ENCODE measurements around the gene CFAP54.
"Not testable (repeated sequence)": the region's sequence is repeated elsewhere in the genome, so short reads cannot be mapped to it uniquely, and the experiment has no call there.

The CFAP54 gene

GRCh38 chr12:96478011-96478410, 11.4 kb upstream of the CFAP54 start:
- no peak for DNase-seq (ENCODE audit: low spot score)

DNA sequence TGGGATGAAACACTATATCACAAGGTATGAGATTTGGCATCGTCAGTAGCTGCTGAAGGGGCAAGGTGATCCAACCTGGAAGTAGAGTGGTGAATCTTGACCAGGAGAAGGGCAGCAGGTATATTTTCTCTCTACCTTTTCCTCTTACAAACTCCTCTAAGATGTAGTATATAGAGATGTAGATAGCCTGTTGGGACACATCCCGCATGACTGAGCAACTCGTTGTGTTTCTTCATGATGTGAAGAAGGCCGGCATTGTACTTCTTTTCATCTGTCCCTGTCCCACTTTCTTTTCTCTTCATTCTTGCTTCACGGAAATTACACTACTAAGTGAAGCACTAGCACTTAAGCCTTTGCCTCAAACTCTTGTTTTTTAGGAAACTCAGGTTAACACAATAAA, 7.3 kb upstream of the CFAP54 start:
- DNase-seq (ENCODE audit: low spot score) = no peak

GRCh38 chr12:96483116-96483515, 6.3 kb upstream of the CFAP54 start:
- DNase-seq (ENCODE audit: low spot score) = no peak

GRCh38 chr12:96486751-96487613, 2.4 kb upstream of the CFAP54 start:
- DNase-seq (ENCODE audit: low spot score) = no peak

DNA sequence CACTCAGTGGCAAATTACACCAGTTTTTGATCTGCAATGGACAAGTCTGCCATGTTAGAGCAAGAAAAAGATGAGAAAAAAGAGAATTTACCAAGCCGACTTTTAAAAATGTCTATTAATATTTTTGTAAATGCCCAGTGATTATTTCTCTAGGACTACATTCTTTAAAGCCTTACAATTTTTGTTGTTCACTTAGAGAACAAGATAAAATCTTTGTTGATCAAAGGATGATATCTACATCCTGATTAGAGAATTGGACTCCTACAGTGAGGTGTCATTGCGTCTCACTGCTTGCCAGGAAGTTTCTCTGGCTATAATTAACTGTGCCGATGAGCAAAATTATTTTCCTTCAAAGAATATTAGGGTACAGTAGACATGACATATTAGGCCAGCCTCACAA, 1.7 kb upstream of the CFAP54 start:
- no peak for DNase-seq (ENCODE audit: low spot score)

DNA sequence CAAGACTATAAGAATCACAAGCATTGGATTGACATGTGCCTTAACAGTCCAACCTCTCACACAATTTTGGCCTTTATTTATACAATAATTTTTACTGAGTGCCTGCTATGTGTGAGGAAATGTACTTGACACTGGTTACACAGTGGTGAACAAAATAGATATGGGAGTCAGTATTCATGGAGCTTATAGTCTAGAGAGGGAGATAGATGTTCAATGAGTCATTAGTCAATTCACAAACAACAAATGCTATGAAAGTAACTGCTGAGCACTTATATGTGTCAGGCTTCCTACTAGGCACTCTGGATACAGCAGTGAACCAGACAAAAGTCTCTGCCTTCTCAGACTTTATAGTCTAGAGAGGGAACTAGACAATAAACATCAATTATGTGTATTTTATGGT, 3.7 kb downstream of the CFAP54 start:
- no peak for DNase-seq (ENCODE audit: low spot score)

DNA sequence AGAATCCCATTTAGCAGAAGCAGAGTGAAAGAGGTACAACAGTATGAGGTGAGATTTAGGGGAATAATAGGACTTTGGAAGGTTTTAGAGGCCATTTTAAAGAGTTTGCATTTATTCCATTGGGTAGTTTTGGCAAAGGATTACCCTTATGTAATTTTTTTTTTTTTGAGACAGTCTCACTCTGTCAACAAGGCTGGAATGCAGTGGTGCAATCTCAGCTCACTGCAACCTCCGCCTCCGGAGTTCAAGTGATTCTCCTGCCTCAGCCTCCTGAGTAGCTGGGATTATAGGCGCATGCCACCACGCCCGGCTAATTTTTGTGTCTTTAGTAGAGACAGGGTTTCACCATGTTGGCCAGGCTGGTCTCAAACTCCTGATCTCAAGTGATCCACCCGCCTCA, 4.8 kb downstream of the CFAP54 start:
- not testable (repeated sequence) for DNase-seq (ENCODE audit: low spot score)

- no peak for DNase-seq (ENCODE audit: low spot score)
Measured at GRCh38 chr12:96495155-96495554, 5.8 kb downstream of the CFAP54 start.

- DNase-seq (ENCODE audit: low spot score) = no peak
Measured at GRCh38 chr12:96495841-96496545, 6.6 kb downstream of the CFAP54 start.

GRCh38 chr12:96496944-96497343, 7.6 kb downstream of the CFAP54 start:
- DNase-seq (ENCODE audit: low spot score) = no peak

DNA sequence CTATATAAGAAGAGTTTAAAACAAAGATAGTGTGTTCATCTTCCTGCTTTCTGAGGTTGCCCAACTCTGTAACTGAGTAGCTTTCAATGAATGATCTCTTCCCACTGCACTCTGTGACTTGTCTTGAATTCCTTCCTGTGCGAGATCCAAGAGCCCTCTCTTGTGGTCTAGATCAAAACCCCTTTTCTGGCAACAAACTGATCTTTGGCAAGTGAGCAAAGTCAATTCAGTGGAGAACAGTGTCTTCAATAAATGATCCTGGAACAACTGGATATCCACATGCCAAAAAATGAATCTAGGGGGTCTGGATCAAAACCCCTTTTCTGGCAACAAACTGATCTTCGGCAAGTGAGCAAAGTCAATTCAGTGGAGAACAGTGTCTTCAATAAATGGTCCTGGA, 8.5 kb downstream of the CFAP54 start:
- no peak for DNase-seq (ENCODE audit: low spot score)

- DNase-seq (ENCODE audit: low spot score) = no peak
Measured at GRCh38 chr12:96500693-96501092, 11.3 kb downstream of the CFAP54 start.

DNA sequence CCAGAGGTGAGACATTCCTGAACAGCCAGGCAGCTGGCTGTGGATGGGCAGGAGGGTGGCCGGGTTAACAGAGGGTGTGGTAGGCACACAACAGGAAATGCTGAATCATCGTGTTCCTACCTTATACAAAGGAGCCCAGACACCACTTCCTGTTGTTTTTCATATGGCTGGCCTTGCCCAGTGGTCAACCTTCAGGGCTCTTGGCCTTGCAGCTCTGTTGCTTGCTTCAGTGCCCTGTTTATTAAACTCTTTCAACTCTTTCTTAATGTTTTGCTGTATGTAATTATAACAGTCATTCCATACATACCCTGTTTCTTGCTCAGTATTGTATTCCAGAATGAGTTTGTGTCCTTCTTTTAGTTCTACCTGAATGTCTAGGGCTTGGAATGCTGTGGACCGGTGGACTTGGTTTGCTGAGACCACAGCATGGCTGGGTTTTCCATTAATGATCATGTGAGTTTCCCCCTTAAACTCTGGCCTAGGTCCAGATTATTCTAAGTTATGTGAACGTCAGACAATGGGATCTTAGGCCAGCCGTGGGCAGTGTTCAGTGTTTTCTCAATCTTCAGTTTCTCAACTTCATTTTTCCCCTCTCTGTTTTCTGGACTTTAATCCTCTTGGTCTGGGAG, 11.9 kb downstream of the CFAP54 start:
- no peak for DNase-seq (ENCODE audit: low spot score)

DNA sequence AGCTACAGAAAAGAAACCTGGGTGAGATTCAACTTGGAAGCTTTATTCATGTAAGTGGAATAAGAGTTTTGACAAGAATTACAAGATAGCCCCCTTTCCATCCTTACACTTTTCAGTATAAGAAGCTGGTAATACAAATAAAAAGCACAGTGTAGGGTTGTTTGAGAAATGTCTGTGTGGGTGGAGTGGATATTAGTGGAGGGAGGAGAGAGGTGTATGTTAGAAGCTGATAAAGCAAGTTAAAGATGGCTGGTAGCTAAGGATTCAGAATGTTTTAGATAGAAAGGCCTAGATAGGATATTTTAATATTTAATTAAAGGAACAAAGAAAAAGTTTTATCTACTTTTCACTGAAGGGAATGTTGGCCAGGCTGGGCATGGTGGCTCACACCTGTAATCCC, 12.5 kb downstream of the CFAP54 start:
- DNase-seq (ENCODE audit: low spot score) = no peak

DNA sequence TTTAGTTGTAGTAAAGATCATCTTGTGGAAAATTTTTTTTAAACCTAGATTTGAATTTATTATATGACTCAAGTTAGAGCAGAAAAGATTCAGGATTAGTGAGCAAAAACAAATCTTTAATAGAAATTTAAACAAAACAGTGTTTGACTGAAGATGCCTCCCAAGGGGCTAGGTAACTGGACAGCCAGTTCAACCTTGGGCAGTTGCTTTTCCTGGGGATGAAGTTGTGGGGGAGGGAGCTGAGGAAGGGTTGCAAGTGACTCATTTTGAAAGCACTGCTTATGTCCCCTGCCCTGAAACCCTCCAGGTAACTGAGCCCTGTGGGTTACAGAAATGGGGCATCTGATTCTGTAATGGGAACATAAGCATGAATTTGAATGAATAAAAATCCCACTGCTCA, 13.1 kb downstream of the CFAP54 start:
- no peak for DNase-seq (ENCODE audit: low spot score)

DNA sequence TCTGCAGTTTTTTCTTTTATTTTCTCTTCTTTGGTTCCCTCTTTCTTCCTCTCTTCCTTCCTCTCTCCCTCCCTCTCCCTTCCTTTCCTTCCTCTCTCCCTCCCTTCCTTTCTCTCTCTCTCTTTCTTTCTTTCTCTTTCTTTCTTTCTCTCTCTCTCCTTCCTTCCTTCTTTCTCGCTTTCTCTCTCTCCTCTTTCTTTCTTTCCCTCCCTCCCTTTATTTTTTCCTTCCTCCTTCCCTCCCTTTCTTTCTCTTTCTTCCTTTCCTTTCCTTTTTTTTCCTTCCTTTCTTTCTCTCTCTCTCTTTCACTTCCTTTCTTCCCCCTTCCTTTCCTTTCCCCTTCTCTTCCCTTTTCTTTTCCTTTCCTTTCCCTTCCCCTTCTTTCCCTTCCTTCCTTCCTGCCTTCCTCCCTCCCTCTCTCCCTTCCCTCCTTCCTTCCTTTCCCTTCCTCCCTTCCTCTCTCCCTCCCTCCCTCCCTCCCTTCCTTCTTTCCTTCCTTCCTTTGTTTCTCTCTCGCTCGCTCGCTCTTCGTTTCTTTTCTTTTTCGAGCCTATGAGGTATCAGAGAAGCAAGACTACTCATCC, 13.7 kb downstream of the CFAP54 start:
- no peak for DNase-seq (ENCODE audit: low spot score)

- no peak for DNase-seq (ENCODE audit: low spot score)
Measured at GRCh38 chr12:96503976-96504375, 14.6 kb downstream of the CFAP54 start.

- DNase-seq (ENCODE audit: low spot score) = no peak
Measured at GRCh38 chr12:96506776-96507175, 17.4 kb downstream of the CFAP54 start.

DNA sequence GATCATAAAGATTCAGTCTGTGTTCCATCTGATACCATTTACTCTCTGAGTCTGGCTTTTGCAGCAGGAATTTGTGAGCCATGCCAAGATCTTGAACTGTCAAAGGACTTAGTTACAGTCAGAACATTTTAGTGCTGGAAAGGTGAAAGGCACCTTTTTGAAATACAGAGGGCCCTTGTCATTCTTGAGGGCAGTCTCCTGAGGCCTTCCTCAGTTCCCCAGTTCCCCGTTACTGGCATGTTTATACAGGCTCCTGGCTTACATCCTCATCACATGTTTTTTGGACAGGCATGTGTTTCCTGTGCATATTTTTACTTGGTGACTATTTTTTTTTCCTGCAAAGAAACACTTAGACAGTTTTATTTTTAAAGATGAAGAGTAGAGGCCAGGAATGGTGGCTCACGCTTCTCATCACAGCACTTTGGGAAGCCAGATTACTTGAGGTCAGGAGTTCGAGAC, 21.0 kb downstream of the CFAP54 start:
- no peak for DNase-seq (ENCODE audit: low spot score)

- DNase-seq (ENCODE audit: low spot score) = no peak
Measured at GRCh38 chr12:96513166-96513565, 23.8 kb downstream of the CFAP54 start.

DNA sequence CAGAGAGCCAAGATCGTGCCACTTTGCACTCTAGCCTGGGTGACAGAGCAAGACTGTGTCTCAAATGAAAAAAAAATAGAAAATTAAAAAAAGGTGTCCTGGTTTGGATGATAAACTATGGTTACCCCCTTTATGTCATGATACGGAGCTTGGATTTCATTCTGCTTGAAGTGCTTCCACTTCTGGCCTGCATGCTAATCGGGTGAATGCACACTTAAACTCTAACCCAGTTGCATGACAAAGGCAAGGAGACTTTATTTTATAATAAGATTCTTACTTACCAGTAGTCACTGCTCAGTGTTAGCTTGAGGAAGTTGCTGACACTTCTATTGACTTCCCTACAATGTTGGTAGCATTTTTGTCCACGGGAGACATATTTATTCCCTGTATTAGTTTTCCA, 24.3 kb downstream of the CFAP54 start:
- DNase-seq (ENCODE audit: low spot score) = no peak

- DNase-seq (ENCODE audit: low spot score) = no peak
Measured at GRCh38 chr12:96514328-96514727, 25.0 kb downstream of the CFAP54 start.

Data from pons (tissue), 1 donor.